Measurements from ENCODE around the gene NFKB2. TPM values are rescaled to one million over a fixed set of nuclear protein-coding genes. Genes with fewer than 3 reads are reported as not detected.

The NFKB2 gene
- total RNA-seq, 1 donor from 2014 or later: 52.4 TPM

DNA sequence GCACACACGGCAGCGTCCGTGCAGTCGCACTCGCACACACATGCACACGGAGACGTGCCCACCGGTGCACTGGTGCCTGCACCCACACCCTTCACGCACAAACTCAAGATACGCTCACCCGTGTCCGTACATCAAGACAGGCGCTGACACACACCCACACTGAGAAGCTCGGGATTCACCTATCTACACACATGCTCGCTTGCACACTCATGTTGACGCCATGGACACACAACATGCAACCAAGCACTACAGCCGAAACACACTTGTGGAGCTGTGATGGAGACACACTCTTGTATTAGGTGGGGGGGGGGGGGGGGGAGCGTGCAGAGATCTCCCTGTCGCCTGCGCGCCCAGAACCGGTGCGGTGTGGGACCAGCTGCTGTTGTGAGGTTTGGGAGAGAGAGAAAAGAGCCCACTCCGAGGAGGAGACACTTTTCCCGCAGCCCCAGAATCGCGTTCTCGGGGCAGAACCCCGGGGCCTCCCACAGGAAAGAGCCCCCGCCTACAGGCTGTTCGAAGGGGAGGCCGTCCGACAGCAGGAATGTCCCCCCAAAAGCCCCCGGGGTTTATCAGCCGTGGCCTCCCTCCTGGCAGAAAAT, 605 bp upstream of the NFKB2 start:
- peak; percentile 44 for DNase-seq (ENCODE audit: low read depth)

DNA sequence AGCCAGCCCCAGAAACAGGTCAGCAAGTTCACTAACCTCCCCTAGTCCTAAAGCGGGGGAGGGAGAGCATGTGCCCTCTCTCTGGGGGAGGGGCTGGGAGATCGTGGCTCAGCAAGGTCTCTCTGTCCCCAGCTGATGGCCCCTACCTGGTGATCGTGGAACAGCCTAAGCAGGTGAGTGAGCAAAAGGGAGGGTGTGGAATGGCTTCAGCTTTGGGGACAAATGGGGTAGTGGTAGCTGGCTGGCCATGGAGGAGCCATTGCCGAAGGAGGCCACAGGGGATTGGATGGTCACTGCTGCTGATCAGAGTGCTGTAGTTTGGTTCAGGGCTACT, 779 bp downstream of the NFKB2 start:
- DNase-seq (ENCODE audit: low read depth): no peak

DNA sequence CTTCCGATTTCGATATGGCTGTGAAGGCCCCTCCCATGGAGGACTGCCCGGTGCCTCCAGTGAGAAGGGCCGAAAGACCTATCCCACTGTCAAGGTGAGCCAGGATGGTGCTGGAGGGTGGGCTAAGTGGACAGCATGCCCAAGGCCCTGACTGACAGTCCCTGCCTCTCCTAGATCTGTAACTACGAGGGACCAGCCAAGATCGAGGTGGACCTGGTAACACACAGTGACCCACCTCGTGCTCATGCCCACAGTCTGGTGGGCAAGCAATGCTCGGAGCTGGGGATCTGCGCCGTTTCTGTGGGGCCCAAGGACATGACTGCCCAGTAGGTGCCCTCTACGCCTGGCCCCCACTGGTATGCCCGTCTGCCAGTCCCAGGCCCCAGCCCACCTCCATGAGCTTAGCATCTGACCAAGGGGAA, 1.2 kb downstream of the NFKB2 start:
- DNase-seq (ENCODE audit: low read depth): no peak

DNA sequence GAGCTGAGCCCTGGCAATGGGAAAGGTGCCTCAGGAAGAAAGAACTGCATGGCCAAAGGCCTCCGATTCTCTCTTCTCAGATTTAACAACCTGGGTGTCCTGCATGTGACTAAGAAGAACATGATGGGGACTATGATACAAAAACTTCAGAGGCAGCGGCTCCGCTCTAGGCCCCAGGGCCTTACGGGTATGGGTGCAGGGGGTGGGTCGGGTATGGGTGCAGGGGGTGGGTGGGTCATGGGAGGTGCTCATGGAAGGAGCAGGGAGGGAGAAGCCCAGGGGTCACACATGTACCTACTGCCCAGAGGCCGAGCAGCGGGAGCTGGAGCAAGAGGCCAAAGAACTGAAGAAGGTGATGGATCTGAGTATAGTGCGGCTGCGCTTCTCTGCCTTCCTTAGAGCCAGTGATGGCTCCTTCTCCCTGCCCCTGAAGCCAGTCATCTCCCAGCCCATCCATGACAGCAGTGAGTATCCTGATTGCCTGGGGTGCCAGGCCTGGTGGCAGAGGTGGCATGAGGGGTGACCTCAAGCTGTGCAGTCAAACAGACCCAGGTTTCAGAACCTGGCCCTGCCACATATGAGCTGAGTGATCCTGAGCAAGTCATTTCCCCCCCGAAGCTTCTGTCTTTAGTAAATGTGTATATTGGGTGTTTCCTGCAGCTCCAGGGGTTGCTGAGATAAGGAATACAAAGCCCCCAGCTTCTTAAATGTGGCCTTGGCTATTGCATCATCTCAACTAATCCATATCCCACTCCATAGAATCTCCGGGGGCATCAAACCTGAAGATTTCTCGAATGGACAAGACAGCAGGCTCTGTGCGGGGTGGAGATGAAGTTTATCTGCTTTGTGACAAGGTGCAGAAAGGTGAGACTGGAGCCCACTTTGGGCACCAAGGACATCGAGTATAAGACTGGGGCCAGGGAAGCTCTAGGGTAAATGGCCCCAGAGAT, 2.0 kb downstream of the NFKB2 start:
- DNase-seq (ENCODE audit: low read depth): no peak

DNA sequence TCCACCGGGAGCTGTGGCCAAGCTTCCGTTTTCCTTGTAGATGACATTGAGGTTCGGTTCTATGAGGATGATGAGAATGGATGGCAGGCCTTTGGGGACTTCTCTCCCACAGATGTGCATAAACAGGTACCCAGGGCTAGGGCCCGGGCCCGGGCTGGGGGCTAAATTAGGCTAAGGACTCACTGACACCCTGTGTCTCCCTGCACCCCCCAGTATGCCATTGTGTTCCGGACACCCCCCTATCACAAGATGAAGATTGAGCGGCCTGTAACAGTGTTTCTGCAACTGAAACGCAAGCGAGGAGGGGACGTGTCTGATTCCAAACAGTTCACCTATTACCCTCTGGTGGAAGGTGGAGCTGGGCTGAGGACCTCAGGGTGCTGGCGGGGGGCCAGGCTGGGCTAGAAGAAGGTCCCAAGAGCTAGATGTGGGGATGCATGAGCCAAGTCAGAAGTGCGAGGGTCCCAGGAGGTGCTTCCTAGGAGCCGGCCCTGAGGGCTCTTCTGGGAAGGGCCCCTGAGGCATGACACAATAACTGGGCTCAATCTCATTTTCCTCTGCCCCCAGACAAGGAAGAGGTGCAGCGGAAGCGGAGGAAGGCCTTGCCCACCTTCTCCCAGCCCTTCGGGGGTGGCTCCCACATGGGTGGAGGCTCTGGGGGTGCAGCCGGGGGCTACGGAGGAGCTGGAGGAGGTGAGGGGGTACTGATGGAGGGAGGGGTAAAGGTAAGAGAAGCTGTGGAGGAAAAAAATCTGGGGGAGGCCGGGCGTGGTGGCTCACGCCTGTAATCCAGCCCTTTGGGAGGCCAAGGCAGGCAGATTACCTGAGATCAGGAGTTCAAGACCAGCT, 2.9 kb downstream of the NFKB2 start:
- no peak for DNase-seq (ENCODE audit: low read depth)

DNA sequence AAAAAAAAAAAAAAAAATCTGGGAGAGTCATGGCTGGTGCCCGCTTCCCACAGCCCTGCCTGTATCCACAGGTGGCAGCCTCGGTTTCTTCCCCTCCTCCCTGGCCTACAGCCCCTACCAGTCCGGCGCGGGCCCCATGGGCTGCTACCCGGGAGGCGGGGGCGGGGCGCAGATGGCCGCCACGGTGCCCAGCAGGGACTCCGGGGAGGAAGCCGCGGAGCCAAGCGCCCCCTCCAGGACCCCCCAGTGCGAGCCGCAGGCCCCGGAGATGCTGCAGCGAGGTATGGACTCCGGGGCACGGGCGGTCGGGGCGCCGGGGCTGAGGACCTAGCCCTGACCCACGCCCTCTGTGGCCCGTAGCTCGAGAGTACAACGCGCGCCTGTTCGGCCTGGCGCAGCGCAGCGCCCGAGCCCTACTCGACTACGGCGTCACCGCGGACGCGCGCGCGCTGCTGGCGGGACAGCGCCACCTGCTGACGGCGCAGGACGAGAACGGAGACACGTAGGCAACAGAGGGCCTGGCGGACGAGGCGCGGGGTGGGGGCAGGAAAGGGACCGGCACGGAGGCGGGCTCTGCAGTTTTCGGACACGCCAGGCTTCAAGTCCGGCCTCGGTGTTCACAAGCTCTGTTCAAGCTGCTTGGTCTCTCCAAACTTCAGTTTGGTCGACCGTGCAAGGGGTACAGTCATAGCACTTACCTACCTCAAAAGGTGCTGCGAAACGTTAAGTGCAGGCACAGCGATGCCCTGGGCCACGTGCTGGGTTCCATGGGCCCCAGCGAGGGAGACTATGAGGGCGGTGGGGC, 3.9 kb downstream of the NFKB2 start:
- DNase-seq (ENCODE audit: low read depth): peak; percentile 47

DNA sequence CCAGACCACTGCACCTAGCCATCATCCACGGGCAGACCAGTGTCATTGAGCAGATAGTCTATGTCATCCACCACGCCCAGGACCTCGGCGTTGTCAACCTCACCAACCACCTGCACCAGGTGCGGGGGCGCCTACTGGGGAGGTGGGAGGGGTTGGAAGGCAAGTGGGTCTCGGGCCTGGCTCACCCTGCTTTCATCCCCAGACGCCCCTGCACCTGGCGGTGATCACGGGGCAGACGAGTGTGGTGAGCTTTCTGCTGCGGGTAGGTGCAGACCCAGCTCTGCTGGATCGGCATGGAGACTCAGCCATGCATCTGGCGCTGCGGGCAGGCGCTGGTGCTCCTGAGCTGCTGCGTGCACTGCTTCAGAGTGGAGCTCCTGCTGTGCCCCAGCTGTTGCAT, 4.6 kb downstream of the NFKB2 start:
- no peak for DNase-seq (ENCODE audit: low read depth)

DNA sequence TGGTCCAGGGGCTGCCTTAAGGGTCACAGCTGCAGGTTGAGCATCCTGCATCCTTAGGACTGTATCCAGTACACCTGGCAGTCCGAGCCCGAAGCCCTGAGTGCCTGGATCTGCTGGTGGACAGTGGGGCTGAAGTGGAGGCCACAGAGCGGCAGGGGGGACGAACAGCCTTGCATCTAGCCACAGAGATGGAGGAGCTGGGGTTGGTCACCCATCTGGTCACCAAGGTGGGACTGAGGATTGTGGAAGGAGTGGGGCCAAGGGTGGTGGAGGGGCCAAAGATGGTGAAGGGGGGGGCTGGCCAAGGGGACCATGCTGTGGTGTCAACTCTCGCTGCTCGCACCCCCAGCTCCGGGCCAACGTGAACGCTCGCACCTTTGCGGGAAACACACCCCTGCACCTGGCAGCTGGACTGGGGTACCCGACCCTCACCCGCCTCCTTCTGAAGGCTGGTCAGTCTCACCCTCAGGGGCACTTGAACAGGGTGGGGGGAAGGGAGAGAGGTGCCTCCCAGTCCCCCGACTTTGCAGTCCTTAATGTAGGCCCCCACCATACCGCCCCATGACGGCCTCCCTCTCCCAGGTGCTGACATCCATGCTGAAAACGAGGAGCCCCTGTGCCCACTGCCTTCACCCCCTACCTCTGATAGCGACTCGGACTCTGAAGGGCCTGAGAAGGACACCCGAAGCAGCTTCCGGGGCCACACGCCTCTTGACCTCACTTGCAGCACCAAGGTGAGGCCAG, 5.3 kb downstream of the NFKB2 start:
- DNase-seq (ENCODE audit: low read depth): no peak

DNA sequence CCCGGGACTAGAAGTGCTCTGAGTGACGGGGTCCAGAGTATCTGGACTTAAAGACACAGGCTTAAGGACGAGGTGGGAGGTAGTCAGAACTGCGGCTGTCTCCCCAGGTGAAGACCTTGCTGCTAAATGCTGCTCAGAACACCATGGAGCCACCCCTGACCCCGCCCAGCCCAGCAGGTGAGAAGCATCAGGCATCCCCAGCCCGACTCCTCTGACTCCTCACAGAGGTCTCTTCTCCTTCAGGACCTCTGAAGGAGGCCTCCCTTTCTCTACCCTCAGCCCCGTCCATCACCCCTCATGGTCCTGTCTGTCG, 5.8 kb downstream of the NFKB2 start:
- no peak for DNase-seq (ENCODE audit: low read depth)

DNA sequence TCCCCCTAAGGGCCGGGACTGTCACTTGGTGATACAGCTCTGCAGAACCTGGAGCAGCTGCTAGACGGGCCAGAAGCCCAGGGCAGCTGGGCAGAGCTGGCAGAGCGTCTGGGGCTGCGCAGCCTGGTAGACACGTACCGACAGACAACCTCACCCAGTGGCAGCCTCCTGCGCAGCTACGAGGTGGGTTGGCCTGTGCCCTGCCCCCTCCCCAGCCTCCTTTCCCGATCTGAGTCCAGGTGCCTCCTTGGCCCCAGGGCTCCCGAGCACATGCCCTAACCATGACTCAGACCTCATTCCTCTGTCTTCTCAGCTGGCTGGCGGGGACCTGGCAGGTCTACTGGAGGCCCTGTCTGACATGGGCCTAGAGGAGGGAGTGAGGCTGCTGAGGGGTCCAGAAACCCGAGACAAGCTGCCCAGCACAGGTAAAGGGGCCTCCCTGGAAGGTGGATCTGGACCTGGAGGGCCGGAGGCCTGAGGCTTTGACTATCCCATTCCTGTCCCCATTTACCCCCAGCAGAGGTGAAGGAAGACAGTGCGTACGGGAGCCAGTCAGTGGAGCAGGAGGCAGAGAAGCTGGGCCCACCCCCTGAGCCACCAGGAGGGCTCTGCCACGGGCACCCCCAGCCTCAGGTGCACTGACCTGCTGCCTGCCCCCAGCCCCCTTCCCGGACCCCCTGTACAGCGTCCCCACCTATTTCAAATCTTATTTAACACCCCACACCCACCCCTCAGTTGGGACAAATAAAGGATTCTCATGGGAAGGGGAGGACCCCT, 6.4 kb downstream of the NFKB2 start:
- peak; percentile 70 for DNase-seq (ENCODE audit: low read depth)

DNA sequence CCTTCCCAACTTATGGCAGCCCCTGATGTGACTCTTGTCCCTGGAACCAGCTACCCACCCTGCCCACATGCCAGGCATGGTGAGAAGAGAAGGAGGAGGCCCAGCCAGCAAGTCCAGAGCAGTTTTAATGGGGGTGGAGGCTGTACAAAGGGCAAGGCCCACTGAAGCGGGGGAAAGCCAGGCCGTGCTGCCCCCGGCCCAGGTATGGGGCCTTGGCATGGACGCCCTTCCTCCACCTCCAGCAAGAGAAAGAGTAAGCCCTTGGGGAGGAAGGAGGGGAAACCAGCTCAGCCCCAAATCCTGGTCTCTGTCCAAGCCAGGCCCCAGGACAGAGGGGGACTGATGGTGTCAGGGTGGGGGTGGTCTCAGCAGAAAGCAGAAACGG, 7.0 kb downstream of the NFKB2 start:
- no peak for DNase-seq (ENCODE audit: low read depth)

DNA sequence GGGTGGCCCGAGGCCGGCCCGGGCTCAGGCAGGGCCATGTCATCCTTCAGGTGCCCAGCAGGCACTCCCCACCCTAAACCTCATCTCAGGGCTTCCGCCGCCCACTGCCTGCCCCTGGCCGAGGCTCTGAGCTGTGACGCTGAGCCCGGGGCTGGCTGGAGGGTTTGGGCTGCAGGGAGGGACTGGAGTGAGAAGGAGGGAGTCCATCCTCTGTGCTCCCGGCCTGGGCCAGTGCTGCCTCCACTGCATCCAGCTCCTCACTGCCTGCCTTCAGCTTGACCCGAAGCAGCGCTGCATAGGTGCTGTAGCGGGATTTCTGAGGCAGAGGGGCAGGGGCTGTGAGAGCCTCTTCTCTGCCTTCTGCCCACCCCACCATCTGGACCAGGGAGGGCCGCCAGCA, 7.6 kb downstream of the NFKB2 start:
- DNase-seq (ENCODE audit: low read depth): no peak

DNA sequence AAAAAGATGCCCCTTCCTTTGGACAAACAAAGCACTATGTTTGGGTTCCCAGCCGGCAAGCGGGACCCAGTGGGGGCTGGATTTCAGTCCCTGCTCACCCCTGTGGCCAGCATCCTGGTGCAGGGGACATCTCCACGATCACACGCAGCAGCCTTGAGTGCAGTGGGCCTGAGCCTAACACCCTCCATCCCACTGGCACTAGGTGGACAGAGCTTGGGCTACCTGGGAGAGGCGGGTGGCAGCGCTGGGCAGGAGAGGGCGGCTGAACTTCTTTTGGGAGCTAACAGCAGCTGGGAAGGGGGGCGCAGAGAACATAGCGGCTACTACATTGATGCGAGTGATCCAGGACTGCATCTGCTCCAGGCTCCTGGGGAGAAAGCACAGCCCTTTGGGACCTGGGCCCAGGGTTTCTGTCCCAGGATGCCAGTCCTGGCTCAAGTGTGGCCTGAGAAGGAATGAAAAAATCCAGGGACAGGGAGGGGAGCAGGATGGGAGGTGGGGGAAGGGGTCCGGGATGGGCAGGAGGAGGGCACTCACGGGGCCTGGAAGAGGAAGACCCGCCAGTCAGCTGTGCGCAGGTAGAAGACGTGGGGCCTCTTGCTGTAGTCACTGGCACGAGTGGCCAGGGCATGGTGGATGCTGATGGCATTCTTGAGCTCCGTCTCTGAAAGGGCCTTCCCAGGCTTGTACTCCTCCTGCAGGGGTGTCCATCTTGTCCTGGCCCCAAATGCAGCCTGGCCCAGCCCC, 9.0 kb downstream of the NFKB2 start:
- no peak for DNase-seq (ENCODE audit: low read depth)

DNA sequence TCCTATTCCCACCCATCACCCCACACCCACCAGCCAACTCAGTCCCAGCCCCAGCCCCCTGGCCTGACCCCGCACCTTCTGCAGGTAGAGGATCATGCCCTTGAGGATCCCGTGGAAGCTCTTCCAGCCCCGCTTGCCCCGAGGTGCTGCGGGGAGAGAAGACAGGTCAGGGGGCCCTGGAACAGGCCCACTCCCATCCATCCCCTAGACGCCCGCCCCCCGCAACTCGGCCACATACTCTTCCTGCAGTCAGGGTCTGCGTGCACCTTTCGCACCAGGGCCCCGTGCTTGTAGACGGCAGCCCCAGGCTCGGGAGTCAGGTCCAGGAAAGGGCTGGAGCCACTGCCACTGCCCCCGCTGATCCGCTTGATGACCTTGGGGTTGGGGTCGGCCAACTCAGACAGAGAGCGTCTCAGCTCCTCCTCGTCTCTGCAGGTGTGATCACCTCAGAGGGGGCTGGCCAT, 9.6 kb downstream of the NFKB2 start:
- no peak for DNase-seq (ENCODE audit: low read depth)

DNA sequence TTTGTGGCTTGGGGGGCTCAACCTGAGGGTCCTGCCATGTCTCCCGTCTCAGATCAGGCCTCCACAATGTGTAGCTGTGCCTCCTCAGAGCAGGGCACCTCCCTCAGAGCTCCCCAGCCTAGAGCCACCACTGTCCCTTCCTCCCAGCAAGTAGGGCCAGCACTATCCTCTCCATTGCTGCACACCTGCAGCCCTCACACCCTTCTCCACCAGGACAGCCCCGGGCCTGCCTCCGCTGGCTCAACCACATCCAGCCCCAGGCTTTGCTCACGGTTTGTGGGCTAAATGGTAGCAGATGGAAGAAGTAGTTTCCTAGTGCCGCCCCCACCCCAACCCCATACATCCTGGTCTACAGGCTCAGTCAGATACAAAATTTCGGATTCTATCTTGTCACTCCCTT, 10.1 kb downstream of the NFKB2 start:
- no peak for DNase-seq (ENCODE audit: low read depth)

DNA sequence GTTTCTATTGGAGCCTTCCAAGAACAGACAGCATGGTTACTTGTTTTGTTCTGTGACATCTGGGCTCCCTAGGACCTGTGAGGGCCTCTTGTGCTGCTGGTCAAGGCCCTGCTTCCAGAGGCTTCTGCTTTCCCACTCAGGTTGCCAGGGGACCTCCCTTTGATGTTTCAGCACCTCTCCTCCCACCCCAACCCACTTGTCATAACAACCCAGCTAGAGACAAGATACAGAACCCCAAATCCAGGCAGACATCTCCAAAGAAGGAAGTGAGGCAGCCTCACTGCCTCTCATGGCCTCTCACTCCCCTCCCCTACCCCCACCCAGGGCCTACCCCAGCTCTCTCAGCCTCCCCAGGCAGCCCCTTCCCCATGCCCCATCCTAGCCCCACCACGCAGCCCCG, 11.3 kb downstream of the NFKB2 start:
- no peak for DNase-seq (ENCODE audit: low read depth)

DNA sequence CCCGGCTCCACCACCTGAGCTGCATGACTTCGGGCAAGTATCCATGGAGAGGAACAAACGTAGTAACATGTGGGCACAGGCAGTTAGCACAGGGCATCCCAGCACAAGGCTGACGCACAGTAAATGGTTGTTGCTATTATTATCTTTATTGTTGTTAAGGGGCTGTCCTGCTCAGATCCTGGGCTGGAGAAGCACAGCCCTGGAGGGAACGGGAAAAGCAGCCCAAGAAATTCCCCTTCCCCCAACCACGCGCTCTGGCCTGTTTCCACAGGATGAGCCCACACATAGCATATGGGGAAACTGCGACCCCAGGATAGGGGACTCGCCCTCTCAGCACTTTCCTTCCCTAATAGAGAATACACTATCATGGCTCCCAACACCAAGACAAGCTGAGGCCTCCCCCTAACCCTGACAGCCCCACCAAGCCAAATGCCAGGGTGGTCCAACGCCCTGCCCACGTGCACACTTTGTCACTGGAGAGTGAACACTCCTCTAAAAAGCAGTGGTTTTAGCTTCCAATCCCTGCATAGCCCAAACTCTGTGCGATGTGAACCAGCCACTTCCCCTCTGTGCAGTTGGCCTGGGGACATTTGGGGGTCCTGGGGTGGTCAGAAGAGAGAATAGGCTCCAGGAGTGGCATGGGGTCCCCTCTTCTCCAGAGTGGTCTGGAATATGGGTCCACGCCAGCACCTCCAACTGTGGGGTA, 12.1 kb downstream of the NFKB2 start:
- DNase-seq (ENCODE audit: low read depth): no peak

DNA sequence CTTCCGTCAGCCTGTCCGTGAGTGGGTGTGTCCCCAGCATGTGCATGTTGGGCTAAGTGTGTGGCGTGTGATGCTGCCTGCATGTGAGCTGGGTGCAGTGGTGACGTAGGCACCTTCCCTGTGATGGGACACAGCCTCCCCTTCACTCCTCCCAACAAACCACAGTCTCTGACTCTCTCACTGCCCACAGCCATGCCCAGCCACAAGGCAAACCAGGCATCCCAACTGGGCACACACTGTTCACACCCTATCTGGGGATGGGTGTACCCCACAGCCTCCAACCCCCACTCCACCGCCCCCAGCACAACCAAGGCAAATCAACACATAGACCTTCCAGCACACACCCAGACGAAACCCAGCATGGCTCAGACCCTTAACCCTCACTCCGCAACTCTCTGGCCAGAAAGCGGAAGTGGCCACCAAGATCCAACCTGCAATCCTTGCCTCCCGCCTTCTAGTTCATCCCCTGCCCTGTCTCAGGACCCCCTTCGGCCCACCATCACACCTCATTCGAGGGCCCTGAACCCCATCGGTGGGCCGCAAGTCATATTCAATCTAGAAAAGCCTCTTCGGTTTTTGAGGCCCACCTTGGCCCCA, 12.7 kb downstream of the NFKB2 start:
- DNase-seq (ENCODE audit: low read depth): no peak
